Transverse colon (tissue), 4 donors: ENCODE results near the gene PRM1. TPM values are rescaled to one million over a fixed set of nuclear protein-coding genes. Genes with fewer than 3 reads are reported as not detected.

Experiments
- DNase-seq: peaks from one replicate; pipeline ENCODE4 v3.0.0-alpha.2; 2019
- H3K27ac ChIP-seq, 4 donors: fragments of 200-600 bp; sonication (generic); 2 replicates each; pipeline ENCODE4 v1.5.1; 2016 to 2018; ENCODE audit warnings: inconsistent platforms in 4 of 4
- H3K27me3 ChIP-seq: fragments of 200-600 bp; sonication (generic); 2 replicates; pipeline ENCODE4 v1.5.1; 2017; ENCODE audit warnings: inconsistent platforms
- H3K36me3 ChIP-seq, 4 donors: fragments of 200-600 bp; sonication (generic); 2 replicates each; pipeline ENCODE4 v1.5.1; 2017 to 2019; ENCODE audit warnings: inconsistent platforms in 4 of 4
- H3K4me1 ChIP-seq, 4 donors: fragments of 200-600 bp; sonication (generic); 2 replicates each; pipeline ENCODE4 v1.5.1; 2017 to 2020; ENCODE audit warnings: inconsistent platforms in 4 of 4
- H3K4me3 ChIP-seq, 4 donors: fragments of 200-600 bp; sonication (generic); 1 replicate in 1 of 4; 2 replicates in 3 of 4; pipeline versions ENCODE4 v1.5.1 to v1.6.1; 2017 to 2019; ENCODE audit warnings: inconsistent platforms in 4 of 4
- H3K9me3 ChIP-seq, 2 donors: fragments of 200-600 bp; sonication (generic); 2 replicates each; pipeline ENCODE4 v1.5.1; 2017 to 2019; ENCODE audit warnings: inconsistent platforms in 2 of 2
- CTCF ChIP-seq, 5 experiments: fragments of 200-600 bp in 3 of 5; fragments of 450-650 bp in 2 of 5; sonication (generic) in 3 of 5; IDR thresholded peaks; 1 replicate in 2 of 5; 2 replicates in 3 of 5; pipeline ENCODE4 v1.5.1; 2016 to 2017; ENCODE audit warnings: antibody characterized with exemption in 5 of 5, inconsistent platforms in 3 of 5, mild to moderate bottlenecking in 2 of 5, moderate library complexity in 1 of 5
- EP300 ChIP-seq: sonication (generic); formaldehyde crosslinking; IDR thresholded peaks from one replicate; pipeline ENCODE4 v1.6.1; 2017; ENCODE audit warnings: antibody characterized with exemption, low read depth
- POLR2A ChIP-seq: fragments of 450-650 bp; IDR thresholded peaks from one replicate; pipeline ENCODE4 v1.6.1; 2016; ENCODE audit warnings: antibody characterized with exemption, mild to moderate bottlenecking, moderate library complexity
- POLR2AphosphoS5 ChIP-seq, 3 donors: sonication (generic); formaldehyde crosslinking; IDR thresholded peaks; one replicate each; pipeline ENCODE4 v1.6.1; 2016; ENCODE audit warnings: antibody characterized with exemption in 3 of 3
- WGBS, 2 donors: methylation state at CpG; one replicate each; pipeline ENCODE4 v1.1.5; 2018; ENCODE audit warnings: low coverage in 1 of 2; 5-methylcytosine and 5-hydroxymethylcytosine counted together
- in situ Hi-C, 4 donors: fragments of 200-750 bp; cut with MboI; loops; one replicate each; pipeline versions ENCODE4 v1.15.0 to v1.15.1; 2017; ENCODE audit warnings: low sequenced_read_pairs in 3 of 4, low pct_ligation_motif_present in 1 of 4, low pct_unique_long_range_greater_than_20kb in 1 of 4
- intact Hi-C: fragments of 100-400 bp; cut with DNase I; formaldehyde crosslinking; loops from one replicate; pipeline ENCODE4 v1.15.1; 2023; ENCODE audit warnings: low total_unique reads
- small RNA-seq, 4 donors: library from RNA; depleted of rRNA; stranded (forward); fragments of <200 nt; gene quantifications; one replicate each; pipeline ENCODE3, GENCODE V24; 2016
- total RNA-seq, 4 donors: library from RNA; depleted of rRNA; stranded (reverse); fragments of >200 nt; gene quantifications; one replicate each; pipeline ENCODE4 v1.1.0, GENCODE V29; 2016

PRM1 gene
- total RNA-seq, 4 donors from 2014 or later: not detected

GRCh38 chr16:11232852-11233726 lies 48.0 kb downstream of the PRM1 start:
- Histone ChIP-seq H3K9me3 (no peaks in the 10 kb centered on the region), H3K4me3 (no peak overlapping the region), H3K36me3 (no peaks in the 10 kb centered on the region), H3K27me3 (no peaks in the 10 kb centered on the region), H3K4me1 (peaks cover 0 to 11% (median 5%) of the 10 kb centered on the region in 4 donors), H3K27ac (peak overlapping the region; percentile 50 to 59 (median 54))
- peak; percentile 73 for DNase-seq
- in situ Hi-C loops: no loop called here
- intact Hi-C loops: no loop called here
- TF ChIP-seq POLR2A (peak; percentile 37), POLR2AphosphoS5 (IDR thresholded peaks at IDR 0.05) (peak in 1 of 3 donors; percentile 38), CTCF (IDR thresholded peaks at IDR 0.05) (no peak)
- 43 to 59% methylated on average over 15 to 35 of the region's 35 CpGs for WGBS, 2 donors

- WGBS, 2 donors: 90 to 97% methylated on average over 1 to 2 of the region's 3 CpGs
- intact Hi-C loops (no loop called here), in situ Hi-C loops (no loop called here)
- Histone ChIP-seq H3K4me3 (no peak overlapping the region), H3K9me3 (no peaks in the 10 kb centered on the region), H3K27ac (peak overlapping the region; percentile 50 to 59 (median 54)), H3K36me3 (no peaks in the 10 kb centered on the region), H3K4me1 (peaks cover 0 to 11% (median 5%) of the 10 kb centered on the region in 4 donors), H3K27me3 (no peaks in the 10 kb centered on the region)
- TF ChIP-seq POLR2AphosphoS5 (IDR thresholded peaks at IDR 0.05): no peak
- no peak for TF ChIP-seq CTCF (IDR thresholded peaks at IDR 0.05)
- no peak for TF ChIP-seq EP300
- no peak for TF ChIP-seq POLR2A
- no peak for DNase-seq
Measured at GRCh38 chr16:11232302-11232851, 48.8 kb downstream of the PRM1 start.

- H3K27ac ChIP-seq: no peak overlapping the region
Measured at GRCh38 chr16:11231367-11231970, 49.7 kb downstream of the PRM1 start.

More at GRCh38 chr16:11231367-11231970, 49.7 kb downstream of the PRM1 start:
- no peak for TF ChIP-seq CTCF (IDR thresholded peaks at IDR 0.05)
- TF ChIP-seq EP300: no peak
- no peak for TF ChIP-seq POLR2AphosphoS5 (IDR thresholded peaks at IDR 0.05)
- no peak for TF ChIP-seq POLR2A
- intact Hi-C loops (no loop called here), in situ Hi-C loops (no loop called here)
- no peaks in the 10 kb centered on the region for H3K27me3 ChIP-seq
- 73 to 83% methylated on average over 2 to 10 of the region's 10 CpGs for WGBS, 2 donors
- H3K9me3 ChIP-seq: no peaks in the 10 kb centered on the region
- H3K36me3 ChIP-seq: no peaks in the 10 kb centered on the region
- H3K4me1 ChIP-seq: peaks cover 0 to 11% (median 5%) of the 10 kb centered on the region in 4 donors
- H3K4me3 ChIP-seq: no peak overlapping the region
- no peak for DNase-seq

Small RNAs within 50 kb of the gene (small RNA-seq; reads per million reads assigned to genes)
- gene MIR548H2: 0 reads per million in 4 donors
- 0 reads per million in 4 donors for gene RF00019
- 0 reads per million in 4 donors for gene RF00554

Other genes with a start within 250 kb of the PRM1 start
- gene SOCS1, start 25.1 kb downstream of the PRM1 start, total RNA-seq: 10 to 100 TPM in 2 of 4 donors, 1 to 10 TPM in 2; 2.2 to 17.6 (median 10.8) TPM
- gene TNP2, start 12.0 kb downstream of the PRM1 start, total RNA-seq: not detected
- gene PRM3, start 7.7 kb downstream of the PRM1 start, total RNA-seq: not detected
- not detected for gene PRM2, start 4.8 kb downstream of the PRM1 start, total RNA-seq
- 1 to 10 TPM in 2 of 4 donors, not detected in 2; 2.3 to 2.9 TPM for gene RMI2, start 64.1 kb upstream of the PRM1 start, total RNA-seq